Measurements from ENCODE around the gene MEPCE.

The MEPCE gene

DNA sequence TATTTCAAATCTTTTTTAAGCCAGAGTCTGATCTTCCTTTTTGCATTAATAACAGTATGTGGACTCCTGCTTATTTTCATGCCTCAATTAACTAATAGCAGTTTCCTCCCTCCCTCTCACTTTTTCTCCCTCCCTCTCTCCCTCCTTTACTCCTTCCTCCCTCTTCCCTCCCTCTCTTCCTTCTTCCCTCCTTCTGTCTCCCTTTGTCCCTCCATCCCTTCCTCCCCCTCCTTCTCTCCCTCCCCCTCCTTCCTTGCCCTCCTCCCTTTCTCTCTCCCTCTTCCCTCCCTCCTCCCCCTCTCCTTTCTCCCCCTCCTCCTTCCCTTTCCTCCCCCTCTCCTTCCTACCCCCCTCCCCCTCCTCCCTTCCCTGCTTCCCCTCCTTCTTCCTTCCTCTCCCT lies 3.1 kb upstream of the MEPCE start:
- Histone ChIP-seq H3K36me3 (ENCODE audit: control insufficient read depth in 2 of 2, insufficient read depth in 1 of 2, low read length in 2 of 2) (peaks cover 0 to 11% of the 10 kb centered on the region in 2 experiments; a peak in 1 of 3 replicates), H3K27ac (ENCODE audit: extremely low read depth, low read depth, low read length) (no peak overlapping the region), H3K4me1 (ENCODE audit: control insufficient read depth, insufficient read depth, low read length) (peaks cover 4% of the 10 kb centered on the region), H3K9me3 (ENCODE audit: control insufficient read depth, insufficient read depth, low read depth, low read length) (no peaks in the 10 kb centered on the region), H3K4me3 (ENCODE audit: low read depth, low read length) (no peak overlapping the region)
- POLR2A ChIA-PET: no interaction called here
- CTCF ChIA-PET: interaction anchor here (1.0 kb wide), 1 partner anchor 19 kb away, joined by 4 read pairs; no protein-coding TSS in a partner anchor
- no peak for TF ChIP-seq KLF1 (tag by site-specific recombination; IDR thresholded peaks at IDR 0.05)
- no peak for TF ChIP-seq ZNF624 (tag by site-specific recombination; IDR thresholded peaks at IDR 0.05)
- TF ChIP-seq PRDM1 (tag by site-specific recombination; IDR thresholded peaks at IDR 0.05): peak; percentile 85
- no peak for TF ChIP-seq ZNF513 (tag by site-specific recombination; IDR thresholded peaks at IDR 0.05)
- TF ChIP-seq, protein P1, sequence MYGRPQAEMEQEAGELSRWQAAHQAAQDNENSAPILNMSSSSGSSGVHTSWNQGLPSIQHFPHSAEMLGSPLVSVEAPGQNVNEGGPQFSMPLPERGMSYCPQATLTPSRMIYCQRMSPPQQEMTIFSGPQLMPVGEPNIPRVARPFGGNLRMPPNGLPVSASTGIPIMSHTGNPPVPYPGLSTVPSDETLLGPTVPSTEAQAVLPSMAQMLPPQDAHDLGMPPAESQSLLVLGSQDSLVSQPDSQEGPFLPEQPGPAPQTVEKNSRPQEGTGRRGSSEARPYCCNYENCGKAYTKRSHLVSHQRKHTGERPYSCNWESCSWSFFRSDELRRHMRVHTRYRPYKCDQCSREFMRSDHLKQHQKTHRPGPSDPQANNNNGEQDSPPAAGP (tag by site-specific recombination; IDR thresholded peaks at IDR 0.05): peak; percentile 56; the same call in 1 of the 2 replicates
- no peak for TF ChIP-seq ZNF707 (tag by site-specific recombination; IDR thresholded peaks at IDR 0.05)
- TF ChIP-seq TCF7L2 (IDR thresholded peaks at IDR 0.05; ENCODE audit: borderline replicate concordance, low read depth, low read length): no peak
- TF ChIP-seq SCRT1 (tag by site-specific recombination; IDR thresholded peaks at IDR 0.05; ENCODE audit: borderline replicate concordance): no peak
- TF ChIP-seq ZNF639 (tag by site-specific recombination; IDR thresholded peaks at IDR 0.05): no peak
- no peak for TF ChIP-seq ZNF701 (tag by site-specific recombination; IDR thresholded peaks at IDR 0.05)
- TF ChIP-seq HOXA7 (CRISPR knock-in tag; IDR thresholded peaks at IDR 0.05; ENCODE audit: borderline replicate concordance): no peak
- TF ChIP-seq BCL11B (tag by site-specific recombination; IDR thresholded peaks at IDR 0.05; ENCODE audit: low read depth): no peak
- no peak for TF ChIP-seq ZIC2 (tag by site-specific recombination; IDR thresholded peaks at IDR 0.05)
- no peak for TF ChIP-seq ZNF221 (tag by site-specific recombination; IDR thresholded peaks at IDR 0.05; ENCODE audit: borderline replicate concordance)
- no peak for TF ChIP-seq ZNF354C (tag by site-specific recombination; IDR thresholded peaks at IDR 0.05; ENCODE audit: borderline replicate concordance, low read depth)
- peak; percentile 63; the same call in 1 of the 2 replicates for TF ChIP-seq EGR2 (tag by site-specific recombination; IDR thresholded peaks at IDR 0.05; ENCODE audit: low read depth)
- TF ChIP-seq ZFP41 (tag by site-specific recombination; IDR thresholded peaks at IDR 0.05; ENCODE audit: borderline replicate concordance): no peak
- TF ChIP-seq, protein P2, sequence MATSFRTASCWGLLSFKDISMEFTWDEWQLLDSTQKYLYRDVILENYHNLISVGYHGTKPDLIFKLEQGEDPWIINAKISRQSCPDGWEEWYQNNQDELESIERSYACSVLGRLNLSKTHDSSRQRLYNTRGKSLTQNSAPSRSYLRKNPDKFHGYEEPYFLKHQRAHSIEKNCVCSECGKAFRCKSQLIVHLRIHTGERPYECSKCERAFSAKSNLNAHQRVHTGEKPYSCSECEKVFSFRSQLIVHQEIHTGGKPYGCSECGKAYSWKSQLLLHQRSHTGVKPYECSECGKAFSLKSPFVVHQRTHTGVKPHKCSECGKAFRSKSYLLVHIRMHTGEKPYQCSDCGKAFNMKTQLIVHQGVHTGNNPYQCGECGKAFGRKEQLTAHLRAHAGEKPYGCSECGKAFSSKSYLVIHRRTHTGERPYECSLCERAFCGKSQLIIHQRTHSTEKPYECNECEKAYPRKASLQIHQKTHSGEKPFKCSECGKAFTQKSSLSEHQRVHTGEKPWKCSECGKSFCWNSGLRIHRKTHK (tag by site-specific recombination; IDR thresholded peaks at IDR 0.05): no peak
- TF ChIP-seq ZNF560 (tag by site-specific recombination; IDR thresholded peaks at IDR 0.05; ENCODE audit: borderline replicate concordance): no peak
- TF ChIP-seq ZNF610 (tag by site-specific recombination; IDR thresholded peaks at IDR 0.05; ENCODE audit: borderline replicate concordance): no peak
- no peak for TF ChIP-seq ZBTB10 (tag by site-specific recombination; IDR thresholded peaks at IDR 0.05)
- TF ChIP-seq KLF9 (tag by site-specific recombination; IDR thresholded peaks at IDR 0.05; ENCODE audit: low read depth): no peak
- no peak for TF ChIP-seq ZNF426 (tag by site-specific recombination; IDR thresholded peaks at IDR 0.05)
- peak; percentile 74 for TF ChIP-seq ZNF398 (tag by site-specific recombination; IDR thresholded peaks at IDR 0.05)
- no peak for TF ChIP-seq ZNF596 (tag by site-specific recombination; IDR thresholded peaks at IDR 0.05)
- no peak for TF ChIP-seq YY1 (tag by site-specific recombination; IDR thresholded peaks at IDR 0.05)
- no peak for TF ChIP-seq ZNF350 (tag by site-specific recombination; IDR thresholded peaks at IDR 0.05)
- no peak for TF ChIP-seq KLF7 (tag by site-specific recombination; IDR thresholded peaks at IDR 0.05; ENCODE audit: borderline replicate concordance)

All from HEK293 (cell line).